Putamen (tissue), 1 donor: ENCODE measurements around the gene CFAP54.
"Not testable (repeated sequence)": the region's sequence is repeated elsewhere in the genome, so short reads cannot be mapped to it uniquely, and the experiment has no call there.

Experiments
- DNase-seq: peaks from one replicate; pipeline ENCODE4 v3.0.0-alpha.2; 2016; ENCODE audit warnings: low spot score

The CFAP54 gene

GRCh38 chr12:96516472-96517430 lies 27.4 kb downstream of the CFAP54 start:
- DNase-seq: peak; percentile 64

GRCh38 chr12:96520767-96521166 lies 31.4 kb downstream of the CFAP54 start:
- DNase-seq: no peak

DNA sequence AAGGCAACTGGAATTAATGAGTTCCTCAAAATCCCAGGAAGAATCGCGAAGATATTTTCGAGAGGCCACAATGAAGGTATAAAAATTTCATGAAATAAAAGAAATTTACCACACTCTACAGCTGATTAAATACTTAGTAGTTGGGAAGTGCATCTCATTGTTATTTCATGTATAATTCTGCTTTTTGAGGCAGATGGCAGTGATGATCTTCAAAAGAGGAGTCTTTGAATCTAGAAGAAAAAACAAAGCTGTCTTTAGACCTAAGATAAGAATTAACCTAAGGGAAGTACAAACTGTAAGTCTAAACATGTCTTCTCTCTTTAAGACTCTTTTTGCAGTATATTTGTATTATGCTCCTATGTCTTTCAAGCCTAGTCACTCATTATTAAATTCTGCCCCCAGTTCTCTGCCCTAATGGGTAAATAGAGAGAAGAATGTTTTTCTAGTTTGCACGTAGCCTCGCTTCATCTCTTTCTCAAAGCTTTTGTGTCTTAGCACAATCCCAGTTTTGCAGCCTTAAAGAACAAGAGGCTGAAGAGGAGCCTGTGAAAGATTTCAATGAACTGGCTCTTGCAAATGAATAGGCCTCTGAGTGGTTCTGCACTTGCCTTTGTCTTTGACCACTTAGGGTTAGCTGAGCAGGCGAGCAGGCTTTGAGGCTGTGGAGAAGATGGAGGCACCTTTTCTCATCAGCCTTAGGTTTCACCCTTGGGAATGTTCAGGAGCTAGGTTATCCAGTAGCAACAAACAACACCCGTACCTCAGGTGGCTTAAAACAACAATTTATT lies 32.7 kb downstream of the CFAP54 start:
- DNase-seq: no peak

GRCh38 chr12:96522690-96523089 lies 33.3 kb downstream of the CFAP54 start:
- no peak for DNase-seq

- no peak for DNase-seq
Observed at GRCh38 chr12:96526110-96526509, 36.7 kb downstream of the CFAP54 start.

- no peak for DNase-seq
Observed at GRCh38 chr12:96529912-96530311, 40.5 kb downstream of the CFAP54 start.

DNA sequence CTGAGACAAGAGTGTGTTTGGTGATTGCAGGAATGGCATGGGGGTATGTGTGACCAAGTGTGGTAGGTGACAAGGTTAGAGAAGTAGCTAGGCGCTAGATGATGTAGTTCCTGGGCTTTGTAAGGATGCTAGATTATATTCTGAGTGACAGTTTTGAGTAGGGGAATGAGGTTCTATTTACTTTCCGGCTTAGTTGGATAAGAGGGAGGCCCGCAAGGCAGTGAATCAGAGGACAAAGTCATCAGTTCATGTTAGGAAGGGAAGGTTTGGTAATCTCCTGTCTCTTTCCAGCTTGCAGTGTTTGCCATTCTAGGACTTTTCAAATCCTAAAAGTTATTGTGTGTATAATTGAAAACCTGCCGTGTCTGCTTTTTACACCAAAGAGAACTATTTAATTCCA lies 45.0 kb downstream of the CFAP54 start:
- DNase-seq: no peak

- no peak for DNase-seq
Observed at GRCh38 chr12:96548384-96548783, 59.0 kb downstream of the CFAP54 start.

GRCh38 chr12:96549341-96549740 lies 60.0 kb downstream of the CFAP54 start:
- no peak for DNase-seq

GRCh38 chr12:96570579-96570978 lies 81.2 kb downstream of the CFAP54 start:
- DNase-seq: no peak

DNA sequence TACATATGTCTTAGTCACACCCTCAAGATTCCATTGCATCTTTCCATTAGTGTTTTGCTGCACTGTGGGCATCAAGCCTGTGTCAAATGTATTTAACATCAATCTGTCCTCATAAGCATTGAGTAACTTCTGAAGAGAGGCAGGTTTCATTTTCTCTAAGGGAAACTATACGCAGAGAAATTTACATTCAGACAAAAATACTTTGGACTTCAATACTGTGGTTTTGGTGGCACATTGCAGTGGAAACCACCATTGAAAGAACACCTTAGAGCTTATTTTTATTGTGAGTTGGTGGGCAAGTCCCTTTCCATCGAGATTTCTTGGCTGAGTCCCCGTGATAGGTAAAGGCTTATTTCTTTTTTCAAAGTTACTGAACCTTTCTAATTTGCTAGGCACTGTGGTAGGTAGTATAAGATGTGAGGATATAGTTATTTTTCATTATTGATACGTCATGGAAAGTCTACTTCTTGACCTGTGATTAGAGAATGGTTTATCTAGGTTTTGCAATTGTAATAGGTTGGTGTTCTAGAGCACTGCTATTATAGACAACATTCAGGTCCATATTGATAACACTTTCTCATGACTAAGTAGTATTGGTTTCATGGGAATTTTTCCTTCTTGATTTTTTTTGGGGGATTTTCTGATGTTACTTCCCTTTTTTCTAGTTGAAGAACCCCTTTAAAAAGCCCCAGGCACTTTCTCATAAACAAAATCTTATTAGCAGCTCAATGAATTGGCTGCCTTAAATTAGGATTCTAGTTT lies 81.9 kb downstream of the CFAP54 start:
- no peak for DNase-seq

GRCh38 chr12:96578526-96579125 lies 89.2 kb downstream of the CFAP54 start:
- DNase-seq: peak; percentile 25

DNA sequence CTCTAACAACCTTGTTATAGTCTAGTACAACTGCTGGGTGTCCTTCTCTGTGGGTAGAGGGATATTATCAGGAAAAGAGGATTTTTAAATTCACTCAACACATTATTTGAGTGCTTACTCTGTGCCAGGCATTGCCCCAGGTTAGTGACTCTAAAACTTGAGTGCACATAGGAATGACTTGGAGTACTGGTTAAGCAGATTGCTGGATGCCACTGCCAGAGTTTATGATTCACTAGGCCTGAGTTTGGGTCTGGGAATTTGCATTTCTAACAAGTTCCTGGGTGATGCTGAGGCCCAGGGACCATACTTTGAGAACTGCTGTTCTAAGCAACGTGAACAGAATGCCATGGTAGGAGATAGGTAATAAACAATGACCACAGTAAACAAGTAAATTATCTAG lies 96.6 kb downstream of the CFAP54 start:
- no peak for DNase-seq

DNA sequence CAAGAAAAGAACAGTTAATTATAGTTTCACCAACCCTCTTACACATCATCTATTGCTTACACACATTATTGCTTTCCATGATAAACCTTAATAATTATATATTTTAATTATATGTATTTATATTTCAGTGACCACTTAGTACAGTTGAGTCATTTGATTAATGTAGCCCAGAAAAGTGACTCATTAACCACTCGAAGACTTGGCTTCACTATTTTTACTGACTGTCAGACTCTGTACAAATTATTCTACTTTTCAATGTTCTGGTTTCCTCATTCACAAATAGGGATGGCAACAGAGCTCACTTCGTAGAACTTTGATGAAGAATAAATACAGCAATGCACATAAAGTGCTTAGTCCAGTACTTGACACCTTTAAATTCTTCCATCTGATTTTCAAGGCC lies 98.3 kb downstream of the CFAP54 start:
- DNase-seq: no peak

- no peak for DNase-seq
Observed at GRCh38 chr12:96590970-96591369, 101.6 kb downstream of the CFAP54 start.

DNA sequence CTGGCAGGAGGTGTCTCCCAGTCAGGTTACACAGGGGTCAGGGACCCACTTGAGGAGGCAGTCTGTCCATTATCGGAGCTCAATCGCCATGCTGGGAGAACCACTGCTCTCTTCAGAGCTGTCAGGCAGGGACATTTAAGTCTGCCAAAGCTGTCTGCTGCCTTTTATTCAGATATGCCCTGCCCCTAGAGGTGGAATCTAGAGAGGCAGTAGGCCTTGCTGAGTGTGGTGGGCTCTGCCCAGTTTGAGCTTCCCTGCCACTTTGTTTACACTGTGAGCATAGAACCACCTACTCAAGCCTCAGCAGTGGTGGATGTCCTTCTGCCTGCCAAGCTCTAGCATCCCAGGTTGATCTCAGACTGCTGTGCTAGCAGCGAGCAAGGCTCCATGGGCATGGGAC lies 115.0 kb downstream of the CFAP54 start:
- not testable (repeated sequence) for DNase-seq

- DNase-seq: no peak
Observed at GRCh38 chr12:96605684-96606083, 116.3 kb downstream of the CFAP54 start.

DNA sequence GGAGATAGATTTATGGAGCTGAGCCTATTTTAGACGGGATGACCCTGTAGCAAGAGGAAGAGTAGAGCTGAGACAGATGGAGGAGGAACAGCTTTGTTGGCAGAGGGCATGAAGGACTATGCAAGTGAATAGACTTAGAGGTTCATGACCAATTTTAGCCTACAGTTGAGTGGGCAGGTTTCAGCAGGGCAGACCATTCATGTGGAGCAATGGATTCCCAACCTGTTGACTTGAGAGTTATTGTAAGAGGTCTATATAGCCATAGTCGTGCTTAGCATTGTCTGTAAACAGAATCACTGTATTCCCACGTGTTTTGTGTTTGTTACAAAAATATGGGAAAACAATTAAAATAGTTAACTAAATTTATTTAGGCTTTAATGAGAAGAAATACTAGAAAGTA lies 116.8 kb downstream of the CFAP54 start:
- no peak for DNase-seq

- no peak for DNase-seq
Observed at GRCh38 chr12:96606644-96607043, 117.3 kb downstream of the CFAP54 start.

GRCh38 chr12:96617178-96617577 lies 127.8 kb downstream of the CFAP54 start:
- no peak for DNase-seq

DNA sequence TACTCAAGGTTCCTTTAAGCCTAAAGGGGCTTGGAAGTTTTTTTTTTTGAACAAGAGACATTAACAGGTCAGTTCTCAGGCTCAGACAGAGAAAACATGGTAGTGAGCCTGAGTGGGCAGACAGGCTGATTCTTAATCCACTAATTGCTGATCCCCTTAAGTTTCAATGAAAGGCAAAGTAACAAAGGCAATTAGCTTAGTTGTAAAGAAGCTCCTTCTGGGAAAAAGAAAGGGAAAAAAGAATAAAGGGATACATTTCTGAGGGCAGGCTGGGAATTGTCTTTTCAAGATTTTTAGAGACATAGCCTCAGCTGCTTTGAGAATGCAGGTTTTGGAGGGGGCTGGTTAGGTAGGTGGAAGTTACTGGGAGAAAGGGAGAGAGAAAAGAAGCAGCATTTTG lies 133.8 kb downstream of the CFAP54 start:
- DNase-seq: no peak

GRCh38 chr12:96623656-96624217 lies 134.4 kb downstream of the CFAP54 start:
- DNase-seq: no peak
